Body of pancreas (tissue), 4 donors: ENCODE results near the gene ANHX. TPM values are rescaled to one million over a fixed set of nuclear protein-coding genes. Genes with fewer than 3 reads are reported as not detected.

Experiments
- ATAC-seq: fragments of 150-250 bp; one replicate; pipeline ENCODE4 v1.9.1; 2016
- DNase-seq, 4 donors: peaks; one replicate each; pipeline ENCODE4 v3.0.0-alpha.2; 2019
- H3K27ac ChIP-seq, 4 donors: fragments of 200-600 bp; sonication (generic); 1 replicate in 3 of 4; 2 replicates in 1 of 4; pipeline versions ENCODE4 v1.5.1 to v1.6.1; 2016 to 2019; ENCODE audit warnings: mild to moderate bottlenecking in 1 of 4, mixed read lengths in 1 of 4, moderate library complexity in 1 of 4
- H3K27me3 ChIP-seq, 2 donors: fragments of 200-600 bp; sonication (generic); one replicate each; pipeline ENCODE4 v1.6.0; 2016; ENCODE audit warnings: mild to moderate bottlenecking in 1 of 2
- H3K36me3 ChIP-seq, 2 donors: fragments of 200-600 bp; sonication (generic); replicated peaks in 1 of 2; 2 replicates each; pipeline ENCODE4 v1.5.1; 2016; ENCODE audit warnings: low read depth in 2 of 2; ENCODE audit not compliant: insufficient read depth in 1 of 2
- H3K4me1 ChIP-seq: fragments of 200-600 bp; sonication (generic); one replicate; pipeline ENCODE4 v1.6.0; 2016
- H3K4me3 ChIP-seq, 2 donors: fragments of 200-600 bp; sonication (generic); 1 replicate in 1 of 2; 2 replicates in 1 of 2; pipeline ENCODE4 v1.5.1; 2016 to 2019
- H3K9me3 ChIP-seq, 3 donors: fragments of 200-600 bp; sonication (generic); 1 replicate in 2 of 3; 2 replicates in 1 of 3; pipeline ENCODE4 v1.5.1; 2016
- POLR2A ChIP-seq, 3 donors: fragments of 450-650 bp; IDR thresholded peaks; one replicate each; pipeline ENCODE4 v1.6.1; 2016; ENCODE audit warnings: antibody characterized with exemption in 3 of 3, mild to moderate bottlenecking in 2 of 3
- WGBS, 2 donors: methylation state at CpG; one replicate each; pipeline ENCODE4 v1.1.5; 2017; 5-methylcytosine and 5-hydroxymethylcytosine counted together
- intact Hi-C: fragments of 100-400 bp; cut with DNase I; formaldehyde crosslinking; loops from one replicate; pipeline ENCODE4 v1.15.1; 2023
- total RNA-seq, 2 donors: library from RNA; depleted of rRNA; stranded (reverse); fragments of >200 nt; gene quantifications; one replicate each; pipeline ENCODE4 v1.1.0, GENCODE V29; 2016
- TF ChIP-seq, protein P1 (sequence below), 7 experiments: fragments of 450-650 bp in 4 of 7; fragments of 200-600 bp in 3 of 7; sonication (generic) in 3 of 7; IDR thresholded peaks; one replicate each; pipeline ENCODE4 v1.5.1; 2016 to 2019; ENCODE audit warnings: antibody characterized with exemption in 7 of 7

The ANHX gene
- total RNA-seq, 2 donors from 2014 or later = not detected

DNA sequence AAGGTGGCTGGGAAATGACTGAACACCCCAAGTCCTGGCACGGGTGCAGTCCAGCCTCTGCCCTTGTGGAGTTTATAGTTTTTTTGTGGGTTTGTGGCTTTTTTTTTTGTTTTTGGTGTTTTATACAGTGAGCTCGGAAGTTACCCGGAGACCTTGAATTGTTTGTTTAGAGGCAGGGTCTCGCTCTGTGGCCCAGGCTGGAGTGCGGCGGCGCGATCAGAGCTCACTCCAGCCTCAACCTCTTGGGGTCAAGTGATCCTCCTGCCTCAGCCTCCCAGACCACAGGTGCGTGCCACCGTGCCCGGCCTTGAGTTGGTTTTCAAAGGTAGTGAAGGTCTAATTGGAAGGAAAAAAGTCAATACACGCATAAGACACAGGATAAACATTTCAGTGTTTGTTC, 879 bp upstream of the ANHX start:
- Histone ChIP-seq H3K27ac (no peak overlapping the region), H3K36me3 (no peaks in the 10 kb centered on the region), H3K9me3 (no peaks in the 10 kb centered on the region), H3K27me3 (no peaks in the 10 kb centered on the region), H3K4me3 (no peak overlapping the region), H3K4me1 (no peaks in the 10 kb centered on the region)
- ATAC-seq (no peak), DNase-seq (no peak)
- intact Hi-C loops = no loop called here
- TF ChIP-seq POLR2A (IDR thresholded peaks at IDR 0.05) = no peak
- TF ChIP-seq, protein P1, sequence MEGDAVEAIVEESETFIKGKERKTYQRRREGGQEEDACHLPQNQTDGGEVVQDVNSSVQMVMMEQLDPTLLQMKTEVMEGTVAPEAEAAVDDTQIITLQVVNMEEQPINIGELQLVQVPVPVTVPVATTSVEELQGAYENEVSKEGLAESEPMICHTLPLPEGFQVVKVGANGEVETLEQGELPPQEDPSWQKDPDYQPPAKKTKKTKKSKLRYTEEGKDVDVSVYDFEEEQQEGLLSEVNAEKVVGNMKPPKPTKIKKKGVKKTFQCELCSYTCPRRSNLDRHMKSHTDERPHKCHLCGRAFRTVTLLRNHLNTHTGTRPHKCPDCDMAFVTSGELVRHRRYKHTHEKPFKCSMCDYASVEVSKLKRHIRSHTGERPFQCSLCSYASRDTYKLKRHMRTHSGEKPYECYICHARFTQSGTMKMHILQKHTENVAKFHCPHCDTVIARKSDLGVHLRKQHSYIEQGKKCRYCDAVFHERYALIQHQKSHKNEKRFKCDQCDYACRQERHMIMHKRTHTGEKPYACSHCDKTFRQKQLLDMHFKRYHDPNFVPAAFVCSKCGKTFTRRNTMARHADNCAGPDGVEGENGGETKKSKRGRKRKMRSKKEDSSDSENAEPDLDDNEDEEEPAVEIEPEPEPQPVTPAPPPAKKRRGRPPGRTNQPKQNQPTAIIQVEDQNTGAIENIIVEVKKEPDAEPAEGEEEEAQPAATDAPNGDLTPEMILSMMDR (IDR thresholded peaks at IDR 0.05) = no peak
- 83 to 89% methylated on average over 12 of the region's 12 CpGs for WGBS, 2 donors

DNA sequence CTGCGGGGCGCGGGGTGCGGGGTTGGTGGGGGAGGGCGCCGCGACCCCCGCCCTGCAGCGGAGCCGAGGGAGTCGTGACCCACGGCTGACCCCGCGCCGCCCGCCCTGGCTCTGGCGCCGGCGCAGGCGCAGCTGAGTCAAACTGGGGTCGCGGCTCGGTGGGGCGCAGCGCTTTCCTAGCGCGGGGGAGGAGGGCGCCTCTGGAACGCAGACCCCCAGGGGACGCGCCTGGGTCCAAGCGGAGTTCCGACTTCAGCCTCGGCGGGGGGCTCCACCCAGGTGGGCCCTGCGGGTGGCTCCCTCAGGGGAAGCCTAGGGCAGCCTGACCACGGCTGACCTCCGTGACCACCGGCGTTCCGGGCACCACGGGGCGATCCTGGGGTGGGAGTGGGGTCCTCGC, 467 bp upstream of the ANHX start:
- Histone ChIP-seq H3K27ac (no peak overlapping the region), H3K27me3 (no peaks in the 10 kb centered on the region), H3K4me1 (no peaks in the 10 kb centered on the region), H3K9me3 (no peaks in the 10 kb centered on the region), H3K4me3 (no peak overlapping the region), H3K36me3 (no peaks in the 10 kb centered on the region)
- no peak for TF ChIP-seq POLR2A (IDR thresholded peaks at IDR 0.05)
- TF ChIP-seq, protein P1 (IDR thresholded peaks at IDR 0.05) = no peak
- DNase-seq (no peak), ATAC-seq (no peak)
- intact Hi-C loops = no loop called here
- WGBS, 2 donors = 50 to 51% methylated on average over 15 to 38 of the region's 44 CpGs

DNA sequence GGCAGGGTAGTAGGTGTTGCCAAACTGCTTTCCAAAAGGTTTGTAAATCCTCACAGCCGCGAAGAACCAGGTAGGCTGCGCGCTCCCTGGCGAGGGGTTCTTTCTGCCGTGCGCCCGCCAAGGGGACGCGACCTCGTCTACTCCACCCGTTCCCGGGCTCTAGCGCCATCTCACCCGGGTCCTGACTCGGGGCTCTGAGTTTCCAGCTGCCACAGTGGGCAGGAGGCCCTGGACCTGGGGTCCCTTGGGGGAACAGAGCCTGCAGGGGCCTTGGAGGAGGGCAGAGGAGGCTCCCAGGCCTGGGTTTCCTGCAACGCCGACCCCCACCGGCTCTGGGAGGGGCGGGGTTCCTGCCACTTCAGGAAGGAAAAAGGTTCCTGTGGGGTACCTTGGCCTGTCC, 706 bp downstream of the ANHX start:
- no peak for DNase-seq
- no peaks in the 10 kb centered on the region for H3K27me3 ChIP-seq
- no peak for TF ChIP-seq POLR2A (IDR thresholded peaks at IDR 0.05)
- TF ChIP-seq, protein P1 (IDR thresholded peaks at IDR 0.05) = no peak
- no peaks in the 10 kb centered on the region for H3K4me1 ChIP-seq
- no peak overlapping the region for H3K4me3 ChIP-seq
- intact Hi-C loops = no loop called here
- no peaks in the 10 kb centered on the region for H3K9me3 ChIP-seq
- H3K36me3 ChIP-seq = no peaks in the 10 kb centered on the region
- H3K27ac ChIP-seq = no peak overlapping the region
- WGBS, 2 donors = 41 to 62% methylated on average over 7 to 20 of the region's 20 CpGs
- ATAC-seq = no peak

DNA sequence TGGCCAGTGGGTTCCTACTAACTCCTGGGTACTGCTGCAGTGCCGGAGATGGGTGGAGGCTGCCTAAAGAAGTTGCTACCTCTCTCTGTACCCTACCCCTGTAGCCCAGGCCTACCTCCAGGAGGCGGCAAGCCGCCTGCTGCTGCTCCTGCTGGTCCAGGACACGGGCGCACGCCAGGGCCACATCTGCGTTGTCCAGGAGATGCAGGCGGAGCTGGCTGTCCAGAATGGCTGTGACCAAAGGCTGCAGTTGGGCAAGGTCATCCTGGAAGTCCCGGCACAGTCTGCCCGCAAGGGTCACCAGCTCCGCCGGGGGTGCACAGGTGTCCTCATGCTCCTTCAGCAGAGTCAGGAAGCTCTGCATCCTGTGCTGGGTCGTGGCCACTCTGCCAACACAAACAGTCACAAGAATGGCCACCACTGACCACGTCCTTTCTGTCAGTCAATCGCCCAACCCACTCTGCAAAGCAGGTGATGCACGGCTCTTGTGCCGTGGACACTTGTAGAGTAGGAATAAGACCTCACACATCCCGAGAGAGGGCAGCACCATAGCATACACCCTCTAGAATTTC, 1.6 kb downstream of the ANHX start:
- Histone ChIP-seq H3K4me3 (no peak overlapping the region), H3K27me3 (no peaks in the 10 kb centered on the region), H3K9me3 (no peaks in the 10 kb centered on the region), H3K36me3 (no peaks in the 10 kb centered on the region), H3K27ac (no peak overlapping the region), H3K4me1 (no peaks in the 10 kb centered on the region)
- 74 to 76% methylated on average over 18 of the region's 18 CpGs for WGBS, 2 donors
- no peak for DNase-seq
- TF ChIP-seq, protein P1 (IDR thresholded peaks at IDR 0.05) = no peak
- no peak for TF ChIP-seq POLR2A (IDR thresholded peaks at IDR 0.05)
- intact Hi-C loops = no loop called here
- no peak for ATAC-seq

DNA sequence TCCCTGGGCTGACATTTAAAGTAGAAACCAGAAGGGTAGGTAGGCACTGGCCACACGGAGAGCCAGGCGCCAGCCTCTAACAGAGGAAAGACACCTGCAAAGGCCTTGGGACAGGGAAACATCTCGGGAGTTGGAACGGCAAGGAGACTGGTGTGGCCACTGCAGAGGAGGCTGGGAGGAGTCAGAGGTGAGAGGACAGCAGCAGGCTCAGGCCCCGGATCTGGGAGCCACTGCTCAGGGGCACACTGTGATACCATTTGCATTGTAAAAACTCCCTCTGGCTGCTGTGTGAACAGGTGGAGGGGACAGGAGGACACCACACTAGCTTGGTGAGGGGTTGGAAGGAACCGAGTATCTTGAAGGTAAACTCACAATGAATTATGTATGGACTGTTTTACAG, 2.7 kb downstream of the ANHX start:
- Histone ChIP-seq H3K9me3 (no peaks in the 10 kb centered on the region), H3K4me1 (no peaks in the 10 kb centered on the region), H3K27ac (no peak overlapping the region), H3K27me3 (no peaks in the 10 kb centered on the region), H3K4me3 (no peak overlapping the region), H3K36me3 (no peaks in the 10 kb centered on the region)
- 67 to 69% methylated on average over 6 of the region's 6 CpGs for WGBS, 2 donors
- intact Hi-C loops = no loop called here
- TF ChIP-seq POLR2A (IDR thresholded peaks at IDR 0.05) = no peak
- TF ChIP-seq, protein P1 (IDR thresholded peaks at IDR 0.05) = no peak
- no peak for DNase-seq
- no peak for ATAC-seq
